ENCODE measurements around the gene HRCT1. TPM values are rescaled to one million over a fixed set of nuclear protein-coding genes. Genes with fewer than 3 reads are reported as not detected.

The HRCT1 gene
- total and polyA plus RNA-seq, 12 donors: 0.35 to 5.9 (median 1.7) TPM; not detected in 3

DNA sequence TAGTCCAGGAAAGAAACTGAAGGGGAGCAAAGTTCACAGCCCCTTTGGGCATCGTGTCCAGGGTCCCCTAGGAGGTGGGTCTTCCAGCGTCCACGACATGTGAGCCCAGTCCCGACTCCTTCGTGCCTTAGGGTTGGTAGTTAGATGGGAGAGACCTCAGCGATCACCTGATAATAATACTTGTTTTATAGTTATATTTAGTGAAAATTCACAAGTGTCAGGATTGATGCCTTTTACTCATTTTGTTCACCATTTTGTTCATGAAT lies 23.4 kb downstream of the HRCT1 start:
- peak overlapping the region in 1 of 5 donors; percentile 29 for H3K27ac ChIP-seq
- no peaks in the 10 kb centered on the region for H3K27me3 ChIP-seq
- no peaks in the 10 kb centered on the region for H3K36me3 ChIP-seq (replicated peaks in 1 of 2)
- intact Hi-C loops (cut with DNase I): no loop called here
- no peak for TF ChIP-seq POLR2A (IDR thresholded peaks at IDR 0.05)
- TF ChIP-seq, protein P1, sequence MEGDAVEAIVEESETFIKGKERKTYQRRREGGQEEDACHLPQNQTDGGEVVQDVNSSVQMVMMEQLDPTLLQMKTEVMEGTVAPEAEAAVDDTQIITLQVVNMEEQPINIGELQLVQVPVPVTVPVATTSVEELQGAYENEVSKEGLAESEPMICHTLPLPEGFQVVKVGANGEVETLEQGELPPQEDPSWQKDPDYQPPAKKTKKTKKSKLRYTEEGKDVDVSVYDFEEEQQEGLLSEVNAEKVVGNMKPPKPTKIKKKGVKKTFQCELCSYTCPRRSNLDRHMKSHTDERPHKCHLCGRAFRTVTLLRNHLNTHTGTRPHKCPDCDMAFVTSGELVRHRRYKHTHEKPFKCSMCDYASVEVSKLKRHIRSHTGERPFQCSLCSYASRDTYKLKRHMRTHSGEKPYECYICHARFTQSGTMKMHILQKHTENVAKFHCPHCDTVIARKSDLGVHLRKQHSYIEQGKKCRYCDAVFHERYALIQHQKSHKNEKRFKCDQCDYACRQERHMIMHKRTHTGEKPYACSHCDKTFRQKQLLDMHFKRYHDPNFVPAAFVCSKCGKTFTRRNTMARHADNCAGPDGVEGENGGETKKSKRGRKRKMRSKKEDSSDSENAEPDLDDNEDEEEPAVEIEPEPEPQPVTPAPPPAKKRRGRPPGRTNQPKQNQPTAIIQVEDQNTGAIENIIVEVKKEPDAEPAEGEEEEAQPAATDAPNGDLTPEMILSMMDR (IDR thresholded peaks at IDR 0.05): no peak
- no peak for DNase-seq
- no peak overlapping the region for H3K4me3 ChIP-seq
- 65 to 74% (median 71%) methylated on average over 6 of the region's 6 CpGs for WGBS, 4 donors
- peaks cover 0 to 6% of the 10 kb centered on the region in 2 donors for H3K4me1 ChIP-seq (replicated peaks in 1 of 2)
- H3K9me3 ChIP-seq (replicated peaks in 1 of 3): no peaks in the 10 kb centered on the region

DNA sequence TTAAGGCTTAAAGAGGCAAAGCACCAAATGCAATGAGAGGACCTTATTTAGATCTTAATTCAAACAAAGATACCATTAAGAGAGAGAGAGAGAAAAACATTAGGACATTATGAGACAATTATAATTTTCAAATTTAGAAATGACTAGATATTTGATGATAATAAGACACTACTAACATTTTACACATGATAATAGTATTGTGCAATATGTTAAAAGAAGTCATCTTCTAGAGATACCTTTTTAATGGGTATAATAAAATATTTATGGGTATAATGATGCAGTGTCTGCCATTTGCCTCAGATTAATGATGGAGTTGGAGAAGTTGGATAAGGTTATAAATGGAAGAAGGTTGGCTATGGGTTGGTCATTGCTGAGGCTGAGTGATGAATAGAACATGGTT lies 24.5 kb downstream of the HRCT1 start:
- H3K36me3 ChIP-seq (replicated peaks in 1 of 2): no peaks in the 10 kb centered on the region
- H3K27ac ChIP-seq: no peak overlapping the region
- DNase-seq: no peak
- H3K27me3 ChIP-seq: no peaks in the 10 kb centered on the region
- no peak overlapping the region for H3K4me3 ChIP-seq
- intact Hi-C loops (cut with DNase I): no loop called here
- H3K4me1 ChIP-seq (replicated peaks in 1 of 2): no peaks in the 10 kb centered on the region
- TF ChIP-seq, protein P1 (IDR thresholded peaks at IDR 0.05): no peak
- no peak for TF ChIP-seq POLR2A (IDR thresholded peaks at IDR 0.05)
- no peaks in the 10 kb centered on the region for H3K9me3 ChIP-seq (replicated peaks in 1 of 3)

DNA sequence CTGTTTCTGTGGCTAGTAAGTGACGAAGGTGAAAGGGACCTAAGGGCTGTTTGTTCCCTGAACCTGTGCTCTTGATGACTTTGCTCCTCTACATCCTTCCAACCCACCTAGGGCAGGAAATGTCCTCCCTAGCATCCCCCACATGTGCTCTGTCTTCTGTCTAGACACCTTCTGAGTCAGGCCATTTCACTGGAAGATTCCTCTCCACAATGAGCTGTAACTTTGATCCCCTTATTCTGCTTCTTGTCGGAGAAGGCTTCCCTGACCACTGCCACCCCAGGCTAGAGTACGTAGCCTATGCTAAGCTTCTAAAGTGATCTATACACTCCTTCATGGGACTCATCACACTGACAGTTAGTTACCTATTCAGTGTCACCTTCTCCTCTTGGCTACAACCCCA lies 25.0 kb downstream of the HRCT1 start:
- Histone ChIP-seq H3K4me1 (replicated peaks in 1 of 2) (no peaks in the 10 kb centered on the region), H3K27ac (no peak overlapping the region), H3K36me3 (replicated peaks in 1 of 2) (no peaks in the 10 kb centered on the region), H3K27me3 (no peaks in the 10 kb centered on the region), H3K4me3 (no peak overlapping the region), H3K9me3 (replicated peaks in 1 of 3) (no peaks in the 10 kb centered on the region)
- DNase-seq: no peak
- TF ChIP-seq POLR2A (IDR thresholded peaks at IDR 0.05): no peak
- TF ChIP-seq, protein P1 (IDR thresholded peaks at IDR 0.05): no peak
- intact Hi-C loops (cut with DNase I): no loop called here
- WGBS, 4 donors: 78 to 93% (median 87%) methylated on average over 3 of the region's 3 CpGs

DNA sequence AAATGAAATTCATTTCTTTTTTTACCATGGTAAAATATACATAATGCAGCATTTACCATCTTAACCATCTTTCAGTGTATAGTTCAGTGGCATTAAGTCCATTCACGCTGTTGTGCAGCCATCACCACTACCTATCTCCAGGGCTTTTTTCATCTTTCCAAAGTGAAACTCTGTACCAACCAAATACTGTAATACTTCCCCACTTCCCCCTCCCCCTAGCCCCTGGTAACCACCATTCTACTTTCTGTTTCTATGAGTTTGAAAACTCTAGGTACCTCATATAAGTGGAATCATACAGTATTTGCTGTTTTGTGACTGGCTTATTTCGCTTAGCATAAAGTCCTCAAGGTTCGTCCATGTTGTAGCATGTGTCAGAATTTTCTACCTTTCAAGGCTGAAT lies 26.7 kb downstream of the HRCT1 start:
- no peak for DNase-seq
- intact Hi-C loops (cut with DNase I): no loop called here
- Histone ChIP-seq H3K9me3 (replicated peaks in 1 of 3) (no peaks in the 10 kb centered on the region), H3K4me3 (no peak overlapping the region), H3K27ac (no peak overlapping the region), H3K27me3 (no peaks in the 10 kb centered on the region), H3K36me3 (replicated peaks in 1 of 2) (no peaks in the 10 kb centered on the region), H3K4me1 (replicated peaks in 1 of 2) (no peaks in the 10 kb centered on the region)
- WGBS, 4 donors: 81 to 91% (median 89%) methylated on average over 3 of the region's 3 CpGs
- TF ChIP-seq POLR2A (IDR thresholded peaks at IDR 0.05): no peak
- TF ChIP-seq, protein P1 (IDR thresholded peaks at IDR 0.05): no peak

Measured in adrenal gland (tissue), 12 donors.